CD4-positive, alpha-beta T cell (primary cell): ENCODE measurements around the gene SMDT1. TPM values are rescaled to one million over a fixed set of nuclear protein-coding genes. Genes with fewer than 3 reads are reported as not detected.
"Not testable (repeated sequence)": the region's sequence is repeated elsewhere in the genome, so short reads cannot be mapped to it uniquely, and the experiment has no call there.

ENCODE experiments used
- ATAC-seq: fragments of 200-7000 bp; cut with Tn5 transposase; one replicate; pipeline ENCODE4 v1.10.0; 2022; ENCODE audit warnings: mild to moderate bottlenecking; ENCODE audit not compliant: poor library complexity
- CTCF ChIA-PET: fragments of 350-600 bp; sonication (Branson Sonifier 250); formaldehyde crosslinking; loops from one replicate; lab custom pipeline; 2021; ENCODE audit warnings: antibody characterized with exemption, inconsistent platforms; lab: Charles Lee
- POLR2A ChIA-PET: fragments of 350-600 bp; sonication (Branson Sonifier 250); formaldehyde crosslinking; loops from one replicate; lab custom pipeline; 2021; ENCODE audit warnings: antibody characterized with exemption, inconsistent platforms; lab: Charles Lee
- DNase-seq, 14 experiments: peaks; one replicate each; pipeline ENCODE4 v3.0.0-alpha.2; 2013 to 2020; ENCODE audit warnings: mixed read lengths in 2 of 14
- H3K27ac ChIP-seq, 2 donors: one replicate each; pipeline versions ENCODE4 v1.5.1 to v1.7.0; 2013; ENCODE audit warnings: low read length in 2 of 2, low read depth in 1 of 2, mild to moderate bottlenecking in 1 of 2
- H3K27me3 ChIP-seq, 2 experiments: 1 replicate in 1 of 2; 2 replicates in 1 of 2; pipeline versions ENCODE4 v1.6.1 to v1.7.0; 2013; ENCODE audit warnings: low read length in 2 of 2, control low read depth in 1 of 2, mild to moderate bottlenecking in 1 of 2, moderate library complexity in 1 of 2; ENCODE audit not compliant: insufficient read depth in 2 of 2, control insufficient read depth in 1 of 2
- H3K36me3 ChIP-seq: one replicate; pipeline ENCODE4 v1.6.1; 2013; ENCODE audit warnings: low read length, control low read depth; ENCODE audit not compliant: insufficient read depth
- H3K4me1 ChIP-seq: one replicate; pipeline ENCODE4 v1.6.1; 2013; ENCODE audit warnings: low read length, control low read depth; ENCODE audit not compliant: insufficient read depth
- H3K4me3 ChIP-seq: one replicate; pipeline ENCODE4 v1.5.1; 2013; ENCODE audit warnings: mild to moderate bottlenecking, low read length, moderate library complexity
- H3K9me3 ChIP-seq, 2 experiments: 1 replicate in 1 of 2; 2 replicates in 1 of 2; pipeline versions ENCODE4 v1.6.1 to v1.7.0; 2013; ENCODE audit warnings: low read length in 2 of 2, mild to moderate bottlenecking in 2 of 2, control low read depth in 1 of 2, moderate library complexity in 1 of 2; ENCODE audit not compliant: control insufficient read depth in 1 of 2, insufficient read depth in 1 of 2
- H3K27ac Mint-ChIP-seq: one replicate; pipeline ENCODE4 v1.8.0; 2020; ENCODE audit warnings: mixed read lengths
- H3K27me3 Mint-ChIP-seq: one replicate; pipeline ENCODE4 v1.8.0; 2021; ENCODE audit warnings: mixed read lengths
- H3K36me3 Mint-ChIP-seq: one replicate; pipeline ENCODE4 v1.8.0; 2021; ENCODE audit warnings: low read depth, mixed read lengths
- H3K4me1 Mint-ChIP-seq: one replicate; pipeline ENCODE4 v1.8.0; 2021; ENCODE audit warnings: low read depth, mixed read lengths
- H3K4me3 Mint-ChIP-seq: one replicate; pipeline ENCODE4 v1.8.0; 2020; ENCODE audit warnings: mild to moderate bottlenecking, mixed read lengths
- H3K9me3 Mint-ChIP-seq: one replicate; pipeline ENCODE4 v1.8.0; 2020; ENCODE audit warnings: mixed read lengths
- CTCF ChIP-seq: fragments of 200-600 bp; IDR thresholded peaks from one replicate; pipeline ENCODE4 v1.8.0; 2022; ENCODE audit warnings: antibody characterized with exemption, mild to moderate bottlenecking
- intact Hi-C, 2 experiments: fragments of 100-400 bp; cut with DNase I in 1 of 2; cut with micrococcal nuclease in 1 of 2; formaldehyde crosslinking; loops; one replicate each; pipeline versions ENCODE4 v1.15.1 to v1.9.0; 2023 to 2025; cut with DNase I, micrococcal nuclease
- total RNA-seq, 174 experiments: library from RNA in 2 of 174; stranded (reverse) in 2 of 174; gene quantifications; one replicate each; pipeline ENCODE4 v1.2.3 and lab custom pipeline; 2021 to 2026

The SMDT1 gene
- total RNA-seq, 2 experiments from 2014 or later, result 84.7 to 86.4 TPM

DNA sequence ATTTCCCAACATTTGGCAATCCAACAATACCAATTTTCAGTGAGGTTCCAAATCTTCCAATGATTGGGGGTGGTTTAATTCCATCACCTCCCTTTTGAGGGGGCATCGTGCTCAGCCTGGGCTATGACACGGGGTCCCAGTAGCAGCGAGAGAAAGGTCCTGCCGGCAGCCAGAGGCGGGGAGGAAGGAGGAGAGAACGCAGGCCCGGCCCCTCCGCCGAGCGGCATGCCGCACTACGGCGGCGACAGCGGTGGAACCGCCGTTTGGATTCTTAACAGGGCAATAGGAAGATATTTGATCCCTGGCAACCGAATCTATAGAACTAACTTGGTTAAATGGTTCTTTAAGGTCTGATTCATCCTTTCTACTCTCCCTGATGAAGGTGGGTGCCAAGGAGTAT, 29.3 kb downstream of the SMDT1 start:
- no peaks in the 10 kb centered on the region for H3K27me3 Mint-ChIP-seq
- H3K4me3 Mint-ChIP-seq, result no peak overlapping the region
- H3K36me3 Mint-ChIP-seq, result peaks cover 28% of the 10 kb centered on the region
- Histone ChIP-seq H3K27ac (no peak overlapping the region), H3K27me3 (no peaks in the 10 kb centered on the region), H3K4me1 (no peaks in the 10 kb centered on the region), H3K9me3 (peaks cover 9 to 14% of the 10 kb centered on the region in 2 experiments), H3K4me3 (no peak overlapping the region), H3K36me3 (no peaks in the 10 kb centered on the region)
- intact Hi-C loops, result no loop called here
- DNase-seq, result no peak
- H3K4me1 Mint-ChIP-seq, result no peaks in the 10 kb centered on the region
- no peak for TF ChIP-seq CTCF
- ChIA-PET CTCF (no interaction called here), POLR2A (no interaction called here)
- no peak overlapping the region for H3K27ac Mint-ChIP-seq
- no peaks in the 10 kb centered on the region for H3K9me3 Mint-ChIP-seq
- ATAC-seq, result no peak

DNA sequence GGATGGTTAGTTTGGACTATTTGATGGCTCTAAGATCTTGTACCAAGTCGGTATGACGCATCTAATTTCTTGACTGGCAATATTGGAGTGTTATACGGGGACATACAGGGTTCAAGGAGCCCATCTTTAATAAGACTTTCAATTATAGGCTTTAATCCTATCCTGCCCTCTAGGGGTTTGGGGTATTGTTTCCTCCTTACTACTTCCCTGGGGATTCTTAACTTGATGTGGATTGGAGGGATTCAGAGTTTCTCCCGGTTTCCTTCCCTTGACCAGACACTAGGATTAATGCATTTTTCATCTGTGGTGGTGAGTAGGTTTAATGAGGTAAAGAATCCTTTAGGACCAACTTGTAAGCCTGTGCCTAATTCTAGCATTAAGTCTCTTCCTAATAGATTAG, 32.3 kb downstream of the SMDT1 start:
- TF ChIP-seq CTCF, result no peak
- intact Hi-C loops, result no loop called here
- Mint-ChIP-seq H3K4me1 (peaks cover 1% of the 10 kb centered on the region), H3K27ac (no peak overlapping the region), H3K9me3 (peaks cover 3% of the 10 kb centered on the region), H3K27me3 (no peaks in the 10 kb centered on the region), H3K36me3 (peaks cover 26% of the 10 kb centered on the region), H3K4me3 (no peak overlapping the region)
- Histone ChIP-seq H3K4me1 (no peaks in the 10 kb centered on the region), H3K27ac (no peak overlapping the region), H3K4me3 (no peak overlapping the region), H3K9me3 (peaks cover 11 to 17% of the 10 kb centered on the region in 2 experiments), H3K27me3 (no peaks in the 10 kb centered on the region), H3K36me3 (no peaks in the 10 kb centered on the region)
- ATAC-seq (no peak), DNase-seq (no peak)
- ChIA-PET POLR2A (no interaction called here), CTCF (no interaction called here)

- H3K9me3 Mint-ChIP-seq, H3K4me3 Mint-ChIP-seq, H3K27me3 Mint-ChIP-seq, intact Hi-C loops, H3K4me1 ChIP-seq, H3K4me3 ChIP-seq, H3K27me3 ChIP-seq, H3K27ac ChIP-seq, H3K4me1 Mint-ChIP-seq, H3K27ac Mint-ChIP-seq, H3K36me3 ChIP-seq, ATAC-seq: not testable (repeated sequence)
- peaks cover 24% of the 10 kb centered on the region for H3K36me3 Mint-ChIP-seq
- ChIA-PET CTCF (interaction anchor here (1.1 to 1.4 kb wide), 2 partner anchors 22 to 23 kb away, joined by 3 to 7 read pairs; no protein-coding TSS in a partner anchor), POLR2A (interaction anchor here (0.6 kb wide), 1 partner anchor 454 kb away, joined by 3 read pairs; no protein-coding TSS in a partner anchor)
- peaks cover 11 to 17% of the 10 kb centered on the region in 2 experiments for H3K9me3 ChIP-seq
- DNase-seq, result peak in 1 of 14 experiments; percentile 28
Observed at GRCh38 chr22:42112793-42113192, 33.3 kb downstream of the SMDT1 start.

DNA sequence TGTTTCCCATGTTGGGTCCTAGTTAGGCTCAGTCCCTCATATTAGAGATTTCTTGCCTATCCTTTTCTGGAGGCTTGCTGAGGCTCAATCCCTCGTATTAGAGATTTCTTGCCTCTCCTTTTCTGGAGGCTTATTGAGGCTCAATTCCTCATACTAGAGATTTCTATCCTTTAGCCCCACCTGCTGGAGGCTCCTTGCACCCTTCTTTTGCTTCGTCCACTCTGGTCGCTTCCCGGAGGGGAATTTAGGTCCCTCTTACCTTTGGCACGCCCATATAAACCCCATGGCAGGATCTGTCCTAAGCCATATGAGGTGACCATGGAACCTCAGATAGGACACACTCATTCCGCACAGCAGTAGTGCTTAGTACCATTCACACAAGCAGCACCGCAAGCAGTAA, 35.2 kb downstream of the SMDT1 start:
- Mint-ChIP-seq H3K9me3 (peaks cover 3% of the 10 kb centered on the region), H3K27ac (no peak overlapping the region), H3K4me3 (no peak overlapping the region), H3K4me1 (peaks cover 21% of the 10 kb centered on the region), H3K27me3 (no peaks in the 10 kb centered on the region), H3K36me3 (peaks cover 23% of the 10 kb centered on the region)
- ATAC-seq, result no peak
- Histone ChIP-seq H3K4me1 (peaks cover 6% of the 10 kb centered on the region), H3K36me3 (no peaks in the 10 kb centered on the region), H3K27me3 (no peaks in the 10 kb centered on the region), H3K9me3 (peaks cover 11 to 17% of the 10 kb centered on the region in 2 experiments), H3K4me3 (no peak overlapping the region), H3K27ac (no peak overlapping the region)
- intact Hi-C loops, result no loop called here
- no peak for TF ChIP-seq CTCF
- ChIA-PET CTCF (no interaction called here), POLR2A (no interaction called here)
- no peak for DNase-seq

GRCh38 chr22:42115420-42115830, 35.9 kb downstream of the SMDT1 start:
- peaks cover 28% of the 10 kb centered on the region for H3K4me1 Mint-ChIP-seq
- H3K27ac ChIP-seq, H3K27me3 ChIP-seq, ATAC-seq, H3K27ac Mint-ChIP-seq, H3K4me3 Mint-ChIP-seq, H3K4me3 ChIP-seq, H3K27me3 Mint-ChIP-seq, H3K9me3 Mint-ChIP-seq, POLR2A ChIA-PET, DNase-seq, CTCF ChIA-PET, intact Hi-C loops, H3K36me3 ChIP-seq: not testable (repeated sequence)
- Histone ChIP-seq H3K4me1 (peaks cover 13% of the 10 kb centered on the region), H3K9me3 (peaks cover 11 to 17% of the 10 kb centered on the region in 2 experiments)
- peaks cover 20% of the 10 kb centered on the region for H3K36me3 Mint-ChIP-seq
